GM13976 (cell line): ENCODE results near the gene ZNRF2.

ENCODE experiments used
- DNase-seq: peaks from one replicate; pipeline ENCODE4 v3.0.0; 2012; ENCODE audit warnings: low spot score
- CTCF ChIP-seq: IDR thresholded peaks from 2 replicates; pipeline ENCODE4 v1.5.1; 2012; ENCODE audit warnings: borderline replicate concordance, mild to moderate bottlenecking; ENCODE audit not compliant: insufficient read depth; ENCODE audit errors: extremely low read depth, missing control alignments, control extremely low read depth
- in situ Hi-C: fragments of 300-500 bp; cut with MboI; formaldehyde crosslinking; loops from one replicate; pipeline ENCODE4 v1.12.0; 2022; ENCODE audit warnings: low sequenced_read_pairs, mixed read lengths, inconsistent platforms; ENCODE audit not compliant: unreplicated experiment

The ZNRF2 gene

GRCh38 chr7:30309302-30309701 is 24.9 kb downstream of the ZNRF2 start:
- in situ Hi-C loops: no loop called here
- no peak for DNase-seq
- TF ChIP-seq CTCF: no peak

- TF ChIP-seq CTCF: no peak
- no peak for DNase-seq
- in situ Hi-C loops: no loop called here
Measured at GRCh38 chr7:30309842-30310435, 25.5 kb downstream of the ZNRF2 start.

- in situ Hi-C loops: no loop called here
- no peak for TF ChIP-seq CTCF
- DNase-seq: no peak
Measured at GRCh38 chr7:30310674-30311362, 26.4 kb downstream of the ZNRF2 start.

- DNase-seq: no peak
- in situ Hi-C loops: no loop called here
- TF ChIP-seq CTCF: no peak
Measured at GRCh38 chr7:30312178-30312577, 27.8 kb downstream of the ZNRF2 start.

GRCh38 chr7:30313348-30313747 is 29.0 kb downstream of the ZNRF2 start:
- TF ChIP-seq CTCF: no peak
- no peak for DNase-seq
- in situ Hi-C loops: no loop called here

- TF ChIP-seq CTCF: no peak
- no peak for DNase-seq
- in situ Hi-C loops: no loop called here
Measured at GRCh38 chr7:30313793-30314192, 29.4 kb downstream of the ZNRF2 start.
